ENCODE results near the gene PDZRN3. TPM values are rescaled to one million over a fixed set of nuclear protein-coding genes. Genes with fewer than 3 reads are reported as not detected.

Gene PDZRN3
- total RNA-seq, 1 donor from 2014 or later, result 3.4 TPM

GRCh38 chr3:73394240-73394639, 230.5 kb downstream of the PDZRN3 start:
- no peak overlapping the region for H3K4me3 Mint-ChIP-seq
- Histone ChIP-seq H3K4me3 (no peak overlapping the region), H3F3A (ENCODE audit: low read depth) (peaks cover 6% of the 10 kb centered on the region), H3K79me2 (ENCODE audit: low read depth) (no peaks in the 10 kb centered on the region), H3K4me1 (peaks cover 15% of the 10 kb centered on the region), H3K27me3 (no peaks in the 10 kb centered on the region), H3K9me3 (ENCODE audit: low read depth) (no peaks in the 10 kb centered on the region), H3K36me3 (no peaks in the 10 kb centered on the region), H4K20me1 (ENCODE audit: low read depth) (no peaks in the 10 kb centered on the region), H3K9ac (no peak overlapping the region), H2AFZ (replicated peaks) (no peak overlapping the region), H3K27ac (no peak overlapping the region), H3K4me2 (no peak overlapping the region)
- no peak for TF ChIP-seq EZH2 (IDR thresholded peaks at IDR 0.05)
- DNase-seq (ENCODE audit: low spot score), result no peak
- peaks cover 13% of the 10 kb centered on the region for H3K4me1 Mint-ChIP-seq
- no peaks in the 10 kb centered on the region for H3K9me3 Mint-ChIP-seq
- H3K27ac Mint-ChIP-seq, result no peak overlapping the region
- H3K36me3 Mint-ChIP-seq, result peaks cover 10% of the 10 kb centered on the region
- H3K27me3 Mint-ChIP-seq (ENCODE audit: insufficient read depth, low read depth), result peaks cover 2% of the 10 kb centered on the region

- no peaks in the 10 kb centered on the region for H3K36me3 ChIP-seq
- Mint-ChIP-seq H3K36me3 (peaks cover 10% of the 10 kb centered on the region), H3K4me1 (peaks cover 10% of the 10 kb centered on the region), H3K9me3 (no peaks in the 10 kb centered on the region), H3K27ac (no peak overlapping the region), H3K4me3 (no peak overlapping the region), H3K27me3 (ENCODE audit: insufficient read depth, low read depth) (peaks cover 2% of the 10 kb centered on the region)
- no peak overlapping the region for H3K9ac ChIP-seq
- no peak for DNase-seq (ENCODE audit: low spot score)
- H3K9me3 ChIP-seq (ENCODE audit: low read depth), result no peaks in the 10 kb centered on the region
- H4K20me1 ChIP-seq (ENCODE audit: low read depth), result no peaks in the 10 kb centered on the region
- no peaks in the 10 kb centered on the region for H3F3A ChIP-seq (ENCODE audit: low read depth)
- TF ChIP-seq EZH2 (IDR thresholded peaks at IDR 0.05) (no peak), EZH2phosphoT487 (IDR thresholded peaks at IDR 0.05) (no peak)
- H2AFZ ChIP-seq (replicated peaks), result no peak overlapping the region
- H3K27me3 ChIP-seq, result no peaks in the 10 kb centered on the region
- no peak overlapping the region for H3K27ac ChIP-seq
- no peak overlapping the region for H3K4me2 ChIP-seq
- H3K4me1 ChIP-seq, result peaks cover 4% of the 10 kb centered on the region
- H3K4me3 ChIP-seq, result no peak overlapping the region
- no peaks in the 10 kb centered on the region for H3K79me2 ChIP-seq (ENCODE audit: low read depth)
Observed at GRCh38 chr3:73393005-73393404, 231.7 kb downstream of the PDZRN3 start.

DNA sequence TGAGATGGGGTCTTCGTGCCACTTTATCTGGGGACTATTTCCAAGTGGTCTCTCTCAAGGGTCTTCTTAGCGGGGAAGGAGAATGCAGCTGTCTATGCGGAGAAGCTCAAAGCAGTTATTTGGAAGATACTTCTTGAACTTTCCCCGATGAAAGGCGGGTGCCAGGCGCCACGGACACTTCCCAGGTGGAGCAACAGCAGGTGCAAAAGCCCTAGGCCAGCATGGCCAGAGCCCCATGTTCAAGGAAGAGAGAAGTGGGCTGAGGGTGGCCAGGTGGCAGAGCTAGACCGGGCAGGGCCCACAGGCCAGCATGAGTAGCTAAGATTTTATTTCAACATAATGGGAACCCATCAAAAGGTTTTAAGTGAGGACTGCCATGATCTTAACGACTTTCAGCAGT, 232.8 kb downstream of the PDZRN3 start:
- no peak for DNase-seq (ENCODE audit: low spot score)
- H3K27ac Mint-ChIP-seq, result no peak overlapping the region
- no peaks in the 10 kb centered on the region for H3K9me3 Mint-ChIP-seq

DNA sequence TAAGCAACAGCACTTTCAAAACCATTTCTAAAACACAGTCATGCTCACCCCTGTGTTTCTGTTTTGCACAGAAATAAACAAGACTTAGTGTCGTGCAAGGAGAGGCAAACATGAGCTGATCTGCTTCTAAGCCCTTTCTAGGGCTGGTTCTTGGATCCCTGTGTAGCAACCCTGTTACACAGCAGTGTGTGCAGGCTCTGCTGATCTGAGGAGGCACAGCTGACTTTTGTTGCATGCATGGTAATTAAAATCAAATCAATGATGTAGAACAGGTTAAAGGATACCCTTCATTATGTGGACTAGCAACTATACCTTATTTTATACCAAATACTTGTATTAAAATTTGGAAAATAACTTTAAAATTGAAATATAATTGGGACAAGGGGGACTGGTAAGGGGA, 234.8 kb downstream of the PDZRN3 start:
- no peaks in the 10 kb centered on the region for H3K27me3 ChIP-seq
- peaks cover 2% of the 10 kb centered on the region for H3K27me3 Mint-ChIP-seq (ENCODE audit: insufficient read depth, low read depth)
- no peaks in the 10 kb centered on the region for H4K20me1 ChIP-seq (ENCODE audit: low read depth)
- no peak overlapping the region for H3K4me2 ChIP-seq
- no peak overlapping the region for H3K9ac ChIP-seq
- H3K4me1 Mint-ChIP-seq, result peaks cover 6% of the 10 kb centered on the region
- H3F3A ChIP-seq (ENCODE audit: low read depth), result no peaks in the 10 kb centered on the region
- no peak for TF ChIP-seq EZH2 (IDR thresholded peaks at IDR 0.05)
- TF ChIP-seq CTCF (IDR thresholded peaks at IDR 0.05), result no peak
- TF ChIP-seq EZH2phosphoT487 (IDR thresholded peaks at IDR 0.05), result no peak
- DNase-seq (ENCODE audit: low spot score), result no peak
- no peaks in the 10 kb centered on the region for H3K9me3 ChIP-seq (ENCODE audit: low read depth)
- H3K27ac ChIP-seq, result no peak overlapping the region
- H3K36me3 ChIP-seq, result no peaks in the 10 kb centered on the region
- no peaks in the 10 kb centered on the region for H3K79me2 ChIP-seq (ENCODE audit: low read depth)
- no peaks in the 10 kb centered on the region for H3K9me3 Mint-ChIP-seq
- H3K4me3 Mint-ChIP-seq, result no peak overlapping the region
- no peaks in the 10 kb centered on the region for H3K4me1 ChIP-seq
- no peak overlapping the region for H2AFZ ChIP-seq (replicated peaks)
- H3K36me3 Mint-ChIP-seq, result peaks cover 25% of the 10 kb centered on the region
- no peak overlapping the region for H3K4me3 ChIP-seq
- H3K27ac Mint-ChIP-seq, result no peak overlapping the region

More for the DNA sequence above, 232.8 kb downstream of the PDZRN3 start:
- peaks cover 17% of the 10 kb centered on the region for H3K36me3 Mint-ChIP-seq
- H3K4me1 Mint-ChIP-seq, result peaks cover 6% of the 10 kb centered on the region
- Histone ChIP-seq H3K9me3 (ENCODE audit: low read depth) (no peaks in the 10 kb centered on the region), H4K20me1 (ENCODE audit: low read depth) (no peaks in the 10 kb centered on the region), H3K9ac (no peak overlapping the region), H3K36me3 (no peaks in the 10 kb centered on the region), H3K4me2 (no peak overlapping the region), H3K4me1 (no peaks in the 10 kb centered on the region), H3K27me3 (no peaks in the 10 kb centered on the region), H3K27ac (no peak overlapping the region), H3F3A (ENCODE audit: low read depth) (no peaks in the 10 kb centered on the region), H3K4me3 (no peak overlapping the region), H3K79me2 (ENCODE audit: low read depth) (no peaks in the 10 kb centered on the region), H2AFZ (replicated peaks) (no peak overlapping the region)
- TF ChIP-seq EZH2phosphoT487 (IDR thresholded peaks at IDR 0.05), result no peak
- no peak for TF ChIP-seq EZH2 (IDR thresholded peaks at IDR 0.05)
- no peak for TF ChIP-seq CTCF (IDR thresholded peaks at IDR 0.05)
- H3K4me3 Mint-ChIP-seq, result no peak overlapping the region
- H3K27me3 Mint-ChIP-seq (ENCODE audit: insufficient read depth, low read depth), result peaks cover 2% of the 10 kb centered on the region
